Tongue (tissue), 2 donors: ENCODE measurements around the gene AKAP13. TPM values are rescaled to one million over a fixed set of nuclear protein-coding genes. Genes with fewer than 3 reads are reported as not detected.
"Not testable (repeated sequence)": the region's sequence is repeated elsewhere in the genome, so short reads cannot be mapped to it uniquely, and the experiment has no call there.

Source experiments
- DNase-seq: peaks from one replicate; pipeline ENCODE4 v3.0.0-alpha.2; 2015
- total RNA-seq: library from RNA; depleted of rRNA; stranded (reverse); fragments of >200 nt; gene quantifications from one replicate; pipeline ENCODE4 v1.2.3, GENCODE V29; 2014

AKAP13 gene, protein sequence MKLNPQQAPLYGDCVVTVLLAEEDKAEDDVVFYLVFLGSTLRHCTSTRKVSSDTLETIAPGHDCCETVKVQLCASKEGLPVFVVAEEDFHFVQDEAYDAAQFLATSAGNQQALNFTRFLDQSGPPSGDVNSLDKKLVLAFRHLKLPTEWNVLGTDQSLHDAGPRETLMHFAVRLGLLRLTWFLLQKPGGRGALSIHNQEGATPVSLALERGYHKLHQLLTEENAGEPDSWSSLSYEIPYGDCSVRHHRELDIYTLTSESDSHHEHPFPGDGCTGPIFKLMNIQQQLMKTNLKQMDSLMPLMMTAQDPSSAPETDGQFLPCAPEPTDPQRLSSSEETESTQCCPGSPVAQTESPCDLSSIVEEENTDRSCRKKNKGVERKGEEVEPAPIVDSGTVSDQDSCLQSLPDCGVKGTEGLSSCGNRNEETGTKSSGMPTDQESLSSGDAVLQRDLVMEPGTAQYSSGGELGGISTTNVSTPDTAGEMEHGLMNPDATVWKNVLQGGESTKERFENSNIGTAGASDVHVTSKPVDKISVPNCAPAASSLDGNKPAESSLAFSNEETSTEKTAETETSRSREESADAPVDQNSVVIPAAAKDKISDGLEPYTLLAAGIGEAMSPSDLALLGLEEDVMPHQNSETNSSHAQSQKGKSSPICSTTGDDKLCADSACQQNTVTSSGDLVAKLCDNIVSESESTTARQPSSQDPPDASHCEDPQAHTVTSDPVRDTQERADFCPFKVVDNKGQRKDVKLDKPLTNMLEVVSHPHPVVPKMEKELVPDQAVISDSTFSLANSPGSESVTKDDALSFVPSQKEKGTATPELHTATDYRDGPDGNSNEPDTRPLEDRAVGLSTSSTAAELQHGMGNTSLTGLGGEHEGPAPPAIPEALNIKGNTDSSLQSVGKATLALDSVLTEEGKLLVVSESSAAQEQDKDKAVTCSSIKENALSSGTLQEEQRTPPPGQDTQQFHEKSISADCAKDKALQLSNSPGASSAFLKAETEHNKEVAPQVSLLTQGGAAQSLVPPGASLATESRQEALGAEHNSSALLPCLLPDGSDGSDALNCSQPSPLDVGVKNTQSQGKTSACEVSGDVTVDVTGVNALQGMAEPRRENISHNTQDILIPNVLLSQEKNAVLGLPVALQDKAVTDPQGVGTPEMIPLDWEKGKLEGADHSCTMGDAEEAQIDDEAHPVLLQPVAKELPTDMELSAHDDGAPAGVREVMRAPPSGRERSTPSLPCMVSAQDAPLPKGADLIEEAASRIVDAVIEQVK (N-terminal part only)
- total RNA-seq: 192 TPM

DNA sequence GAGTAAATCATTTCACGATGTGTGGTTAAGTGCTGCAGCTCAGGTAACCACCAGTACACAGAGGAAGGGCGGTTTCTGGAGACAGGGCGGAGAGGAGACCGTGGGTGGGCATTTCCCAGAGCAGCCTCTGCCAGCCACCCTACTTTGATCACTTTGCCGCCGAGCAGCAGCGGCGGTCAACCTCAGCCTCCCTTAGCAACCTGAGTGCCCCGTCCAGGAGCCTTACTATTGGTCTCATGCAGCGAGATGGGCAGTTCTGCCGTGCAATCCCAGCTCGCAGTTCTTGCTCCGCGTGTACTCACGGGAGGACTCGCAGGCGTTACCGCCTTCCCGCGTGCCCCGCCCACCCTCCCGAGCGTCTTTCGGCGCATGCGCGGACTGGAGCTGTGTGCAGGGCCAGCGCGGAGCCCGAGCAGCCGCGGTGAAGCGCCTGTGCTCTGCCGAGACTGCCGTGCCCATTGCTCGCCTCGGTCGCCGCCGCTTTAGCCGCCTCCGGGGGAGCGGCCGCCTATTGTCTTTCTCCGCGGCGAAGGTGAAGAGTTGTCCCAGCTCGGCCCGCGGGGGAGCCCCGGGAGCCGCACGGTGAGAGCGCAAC lies at the start of gene AKAP13:
Gene AKAP13 (plus strand): TSS at position 387 of the 595 bp plus-strand sequence. CDS start 105,118 bp downstream, outside the sequence.
- peak; percentile 99 for DNase-seq

DNA sequence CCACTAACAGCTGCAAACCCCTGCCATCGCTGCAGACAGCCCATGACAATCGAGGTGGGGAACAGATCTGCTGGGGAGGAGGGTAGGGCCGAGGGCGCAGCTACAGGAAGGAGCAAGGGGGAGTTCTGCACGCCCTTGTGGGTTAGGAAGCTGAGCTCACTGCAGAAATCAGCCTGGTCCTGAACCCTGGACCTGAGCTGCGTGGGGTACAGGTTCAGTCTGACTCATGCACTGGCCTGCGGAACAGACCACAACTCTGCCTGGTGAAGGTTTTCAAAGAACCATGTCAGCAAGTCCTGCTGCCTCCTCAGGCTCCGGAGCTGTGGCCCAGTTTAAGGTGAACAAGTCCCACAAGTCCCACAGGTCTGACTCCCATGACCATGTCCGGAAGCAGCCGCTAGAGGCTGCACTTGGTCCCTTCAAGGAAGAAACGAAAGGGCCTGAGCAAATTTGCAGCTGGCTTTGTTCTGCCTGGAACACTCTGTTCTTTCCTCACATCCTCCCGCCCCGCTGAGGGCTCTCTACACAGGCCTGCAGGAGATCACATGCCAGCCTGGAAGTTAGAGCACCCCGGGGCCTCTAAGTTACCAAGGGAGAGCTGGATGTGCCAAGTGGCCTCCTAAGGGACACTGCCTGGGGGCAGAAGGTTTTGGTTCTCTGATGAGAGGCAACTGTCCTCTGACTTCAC lies 49.4 kb upstream of the AKAP13 start:
- DNase-seq: peak; percentile 95

DNA sequence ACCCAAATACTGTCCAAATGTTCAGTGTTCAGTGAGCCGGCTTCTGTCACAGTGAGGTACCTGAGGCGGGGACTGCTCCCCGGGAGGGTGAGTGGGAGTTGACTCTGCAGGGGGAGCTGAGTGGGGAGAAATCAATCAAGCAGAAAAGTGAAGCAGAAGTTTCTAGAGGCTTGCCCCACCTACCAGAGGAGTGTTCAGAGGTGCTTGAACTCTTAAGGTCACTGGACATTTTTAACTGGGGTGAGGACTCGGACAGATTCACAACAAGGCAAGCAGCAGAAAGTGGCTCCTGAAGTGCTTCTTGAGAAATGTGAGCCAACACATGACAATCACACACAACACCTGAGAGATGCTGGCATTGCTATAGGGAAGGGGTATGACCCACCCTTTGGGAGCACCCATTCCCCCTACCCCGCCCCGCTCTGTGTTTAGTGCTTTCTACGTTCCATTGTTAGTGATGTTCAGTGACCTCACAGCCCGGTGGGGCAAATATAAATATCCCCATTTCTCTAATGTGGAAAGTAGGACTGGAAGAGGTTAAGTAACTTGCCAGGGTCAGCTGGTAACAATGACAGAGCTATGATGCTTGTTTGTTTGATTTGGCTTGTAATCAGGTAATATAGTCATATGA lies 48.6 kb upstream of the AKAP13 start:
- no peak for DNase-seq

DNA sequence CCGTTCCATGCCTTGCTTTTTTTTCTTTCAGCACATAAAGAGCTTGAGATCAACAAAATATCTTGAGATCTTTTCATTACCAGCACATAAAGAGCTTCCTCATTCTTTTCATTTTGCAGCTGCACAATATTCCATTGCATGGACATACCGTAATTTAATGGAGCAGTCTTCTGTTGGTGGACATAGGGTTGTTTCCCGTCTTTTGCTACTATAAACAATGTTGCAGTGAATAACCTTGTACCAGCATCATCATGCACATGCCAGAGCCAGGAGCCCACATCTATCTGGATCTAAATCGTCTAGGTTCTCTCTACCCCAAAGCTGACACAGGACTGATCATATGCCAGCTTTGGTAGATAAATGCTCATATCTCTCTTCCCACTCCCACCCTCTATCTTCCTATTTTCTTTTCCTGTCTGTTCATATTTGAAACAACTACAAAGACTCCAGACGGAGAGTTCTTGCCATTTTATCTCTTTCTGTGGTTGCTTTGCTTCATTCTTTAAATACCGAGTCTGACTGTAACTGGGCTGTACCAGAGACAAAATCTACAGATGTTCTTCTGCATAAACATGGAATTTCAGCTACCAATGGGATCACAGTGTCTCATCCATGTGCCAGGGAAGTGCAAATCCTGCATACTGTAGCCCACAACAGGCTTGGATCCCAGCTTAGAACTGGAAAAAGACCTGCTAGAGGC lies 47.1 kb upstream of the AKAP13 start:
- peak; percentile 38 for DNase-seq

DNA sequence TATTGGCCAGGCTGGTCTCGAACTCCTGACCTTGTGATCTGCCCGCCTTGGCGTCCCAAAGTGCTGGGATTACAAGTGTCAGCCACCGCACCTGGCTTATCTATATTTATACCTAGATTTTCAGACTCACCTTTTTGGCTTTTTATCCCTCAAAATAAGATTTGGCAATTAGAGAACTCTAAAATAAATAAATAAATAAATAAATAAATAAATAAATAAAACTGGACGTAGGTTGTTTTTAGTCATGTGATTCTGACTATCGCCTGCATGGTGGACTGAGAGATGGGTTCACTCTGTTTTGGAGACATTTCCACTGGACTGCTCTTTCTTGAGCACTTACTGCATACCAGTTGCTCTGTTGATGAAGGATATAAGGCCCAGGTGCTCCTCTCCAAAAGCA lies 46.2 kb upstream of the AKAP13 start:
- DNase-seq: no peak

DNA sequence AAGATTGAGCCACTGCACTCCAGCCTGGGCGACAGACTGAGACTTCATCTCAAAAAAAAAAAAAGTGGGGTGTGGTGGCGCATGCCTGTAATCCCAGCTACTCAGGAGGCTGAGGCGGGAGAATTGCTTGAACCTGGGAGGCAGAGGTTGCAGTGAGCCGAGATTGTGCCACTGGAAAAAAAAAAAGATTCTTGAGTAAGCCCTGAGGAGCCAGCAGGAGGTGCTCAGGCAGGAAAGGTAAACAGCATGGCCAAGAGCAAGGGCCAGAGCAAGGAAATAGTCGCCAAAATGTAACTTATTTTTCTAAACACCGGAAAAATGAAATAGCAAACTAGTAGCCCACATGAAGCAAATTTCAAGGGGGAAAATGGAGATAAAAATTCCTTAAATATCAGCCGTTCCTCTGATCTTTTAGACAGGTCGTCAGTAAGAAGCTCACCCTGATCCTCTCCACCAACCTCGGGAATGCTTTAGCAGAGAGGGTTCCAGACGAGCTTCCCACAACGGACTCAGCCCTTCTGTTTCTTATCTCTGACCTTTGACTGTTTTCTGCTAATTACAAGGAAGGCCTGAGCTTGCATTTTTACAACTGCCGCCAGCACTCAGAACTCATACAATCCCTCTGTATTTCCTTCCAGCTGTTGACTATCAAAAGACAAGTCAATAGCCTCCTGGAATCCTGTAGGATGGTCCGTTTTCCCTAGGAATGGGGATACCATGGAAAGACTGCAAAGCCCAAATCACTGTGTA lies 45.0 kb upstream of the AKAP13 start:
- no peak for DNase-seq

DNA sequence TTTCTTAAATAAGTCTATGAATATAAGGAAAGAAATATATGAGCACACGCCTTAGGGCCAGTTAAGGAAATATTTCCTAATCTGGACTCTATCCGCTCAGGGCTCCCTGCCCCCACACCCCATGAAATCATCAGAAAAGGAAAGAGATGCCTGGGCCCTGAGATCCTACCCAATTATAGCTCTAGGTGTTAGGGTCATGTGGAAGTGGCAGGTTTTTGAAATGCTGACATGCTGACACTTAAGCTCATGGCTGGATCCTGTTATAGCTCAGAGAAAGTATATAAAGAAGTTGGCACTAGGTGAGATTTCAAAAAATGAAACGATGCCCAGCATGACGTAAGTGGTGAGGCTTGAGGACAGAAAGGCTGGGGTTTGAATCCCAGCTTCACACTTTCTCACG lies 43.5 kb upstream of the AKAP13 start:
- no peak for DNase-seq

DNA sequence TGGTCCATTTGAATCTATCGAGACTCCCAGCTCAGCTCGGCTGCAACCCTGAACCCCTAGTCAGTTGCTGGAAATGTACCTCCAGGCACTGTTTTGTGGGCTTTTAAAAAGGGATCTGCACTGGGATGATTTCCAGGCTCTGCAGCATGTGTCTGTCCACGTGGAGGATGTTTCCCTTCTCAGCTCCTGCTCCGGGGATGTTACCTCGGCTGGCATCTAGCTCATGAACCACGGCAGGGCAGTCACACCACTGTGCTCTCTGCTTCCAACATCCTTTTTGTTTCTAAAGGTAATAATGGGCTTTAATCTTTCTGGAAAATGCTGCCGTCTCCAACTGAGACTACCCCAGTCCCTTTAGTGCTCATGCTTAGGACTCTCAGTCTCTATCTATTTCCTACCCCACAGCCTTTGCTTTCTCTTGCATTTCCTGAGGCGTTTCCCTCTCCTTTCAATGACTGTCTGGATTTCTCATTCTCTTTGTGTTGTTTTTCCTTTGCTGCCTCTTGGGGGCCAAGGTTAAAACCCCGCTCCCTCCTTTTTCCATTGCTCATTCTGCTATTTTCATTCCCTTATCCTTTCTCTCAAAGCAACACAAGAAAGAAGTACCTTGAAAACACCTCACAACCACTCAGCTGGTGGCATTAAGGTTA lies 42.9 kb upstream of the AKAP13 start:
- DNase-seq: no peak

DNA sequence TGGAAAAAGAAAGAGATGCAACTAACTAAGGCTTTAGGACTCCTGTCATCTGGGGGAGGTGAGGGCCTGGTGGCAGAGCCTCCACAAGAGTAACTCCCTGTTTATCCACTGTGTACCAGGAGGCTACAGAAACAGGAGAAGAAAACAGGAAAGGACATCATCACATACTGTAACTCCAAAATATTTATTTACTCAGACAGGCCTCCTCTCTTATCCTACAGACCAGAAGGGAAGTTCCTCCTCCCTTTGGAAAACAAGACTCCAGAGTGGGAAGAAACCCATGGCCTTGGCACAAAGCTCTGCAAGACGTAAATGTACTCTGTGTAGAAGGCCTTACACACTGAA lies 40.1 kb upstream of the AKAP13 start:
- no peak for DNase-seq

DNA sequence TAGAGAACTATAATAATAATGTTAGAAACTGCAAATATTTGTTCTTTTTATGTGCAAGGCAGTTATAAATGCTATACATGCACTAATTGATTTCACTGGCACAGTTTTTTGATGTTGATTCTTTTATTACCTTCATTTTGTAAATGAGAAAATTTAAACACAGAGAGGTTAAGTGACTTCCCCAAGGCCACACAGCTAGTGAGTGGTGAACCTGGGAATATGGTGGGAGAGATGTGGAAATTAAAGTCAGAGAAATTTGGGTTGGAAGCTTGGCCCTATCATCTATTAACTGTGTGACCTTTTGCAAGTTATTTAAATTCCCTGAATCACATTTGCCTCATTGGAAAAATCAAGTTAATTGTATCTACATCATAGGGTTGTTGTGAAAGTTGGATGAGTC lies 39.6 kb upstream of the AKAP13 start:
- DNase-seq: no peak

DNA sequence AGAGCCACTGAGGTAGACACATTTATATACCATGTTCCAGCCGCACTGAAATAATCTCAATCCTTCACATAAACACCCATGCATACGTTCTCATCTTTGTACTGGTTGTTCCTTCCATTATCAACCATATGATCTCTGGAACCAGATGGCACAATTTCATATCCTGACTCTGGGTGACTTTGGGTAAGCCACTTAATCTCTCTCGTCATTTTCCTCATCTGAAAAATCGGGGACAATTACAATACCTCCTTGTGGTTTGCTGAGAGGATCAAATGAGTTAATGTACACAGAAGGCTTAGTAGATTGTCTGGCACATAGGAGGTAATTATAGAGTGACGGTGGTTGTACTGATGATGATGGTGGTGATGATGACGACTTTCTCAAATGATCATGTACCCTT lies 38.2 kb upstream of the AKAP13 start:
- not testable (repeated sequence) for DNase-seq

DNA sequence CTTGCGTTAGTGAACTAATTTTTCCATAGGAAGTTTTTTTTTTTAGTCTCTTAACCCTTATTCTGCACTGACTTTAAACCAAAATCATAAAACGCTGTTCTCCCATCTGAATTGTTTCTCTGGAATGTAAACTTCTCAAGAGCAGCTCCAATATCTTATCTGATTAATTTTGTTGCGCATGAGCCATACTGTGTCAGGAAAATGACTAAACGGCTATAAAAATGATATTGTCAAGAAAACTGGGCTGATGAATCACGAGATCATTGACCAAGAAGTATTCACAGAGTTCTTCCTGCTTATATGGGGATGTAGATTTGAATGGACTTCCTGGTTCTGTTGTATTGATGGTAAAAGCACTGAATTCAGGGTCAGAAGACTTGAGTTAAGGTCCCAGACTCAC lies 37.0 kb upstream of the AKAP13 start:
- not testable (repeated sequence) for DNase-seq

DNA sequence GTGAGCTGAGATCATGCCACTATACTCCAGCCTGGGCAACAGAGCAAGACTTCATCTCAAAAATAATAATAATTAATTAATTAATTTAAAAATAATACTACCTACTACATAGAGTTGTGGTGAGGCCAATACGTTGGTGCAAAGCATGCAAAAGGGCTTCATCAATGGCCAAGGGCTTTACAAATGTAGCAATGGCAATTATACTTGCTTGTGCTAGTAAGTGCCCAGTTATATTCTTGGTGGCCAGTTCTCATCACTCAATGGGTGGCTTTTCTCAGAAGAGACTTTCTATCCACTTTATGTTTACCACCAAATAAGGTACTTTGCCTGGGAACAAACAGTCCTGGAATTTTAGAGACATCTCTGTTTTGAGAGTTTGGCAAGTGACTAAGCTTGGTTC lies 36.2 kb upstream of the AKAP13 start:
- not testable (repeated sequence) for DNase-seq

DNA sequence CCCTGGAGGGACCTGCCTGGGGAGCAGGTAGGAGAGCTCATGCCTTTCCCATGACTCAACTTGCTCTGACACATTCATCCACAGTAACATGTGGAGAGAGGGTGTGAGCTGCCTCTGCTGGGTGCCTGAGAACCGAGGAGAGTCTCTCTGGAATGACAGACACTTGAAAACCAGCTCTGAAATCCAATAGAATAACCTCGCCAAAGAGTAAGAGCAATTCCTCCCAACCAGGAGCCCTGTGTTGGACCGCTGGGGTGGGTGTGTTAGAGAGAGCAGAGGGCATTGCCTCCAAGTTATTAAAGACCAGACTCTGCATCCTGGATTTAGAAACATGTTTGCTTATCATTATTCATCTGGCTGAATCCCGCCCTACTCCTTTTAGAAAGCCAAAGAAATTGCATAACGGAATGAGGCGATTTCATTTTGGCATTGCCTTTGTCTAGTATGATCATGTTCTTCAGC lies 35.7 kb upstream of the AKAP13 start:
- not testable (repeated sequence) for DNase-seq

DNA sequence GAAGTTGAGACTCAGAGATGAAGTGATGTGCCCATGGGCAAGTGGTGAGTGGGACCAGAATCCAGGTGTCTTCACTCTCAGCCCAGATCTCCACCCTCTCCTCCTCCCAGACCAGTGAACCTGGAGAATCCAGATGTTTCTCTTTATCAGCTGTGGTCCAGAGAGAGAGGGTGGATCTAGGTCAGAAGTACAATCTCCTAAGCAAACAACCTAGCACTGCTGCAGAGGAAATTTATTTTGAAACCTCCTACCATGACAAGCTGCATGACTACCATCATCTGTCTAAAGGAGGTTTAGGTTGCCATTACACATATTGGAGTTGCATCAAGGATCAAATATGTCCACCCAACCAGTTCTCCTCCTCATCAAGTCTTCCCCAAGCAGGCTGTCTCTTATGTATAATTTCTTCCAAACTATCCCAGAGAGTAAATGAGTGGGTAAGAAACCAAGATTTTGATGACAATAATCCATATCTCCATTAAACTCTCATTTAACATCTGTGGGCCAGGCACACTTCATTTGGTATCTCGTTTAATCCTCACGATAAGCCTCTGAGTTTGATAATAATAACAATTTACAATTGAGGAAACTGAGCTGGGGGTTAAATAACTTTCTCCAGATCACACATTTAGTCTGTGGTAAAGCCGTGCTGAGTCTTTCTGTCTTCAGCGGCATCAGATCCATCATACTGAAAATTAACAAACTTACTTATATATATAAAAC lies 35.0 kb upstream of the AKAP13 start:
- DNase-seq: not testable (repeated sequence)

DNA sequence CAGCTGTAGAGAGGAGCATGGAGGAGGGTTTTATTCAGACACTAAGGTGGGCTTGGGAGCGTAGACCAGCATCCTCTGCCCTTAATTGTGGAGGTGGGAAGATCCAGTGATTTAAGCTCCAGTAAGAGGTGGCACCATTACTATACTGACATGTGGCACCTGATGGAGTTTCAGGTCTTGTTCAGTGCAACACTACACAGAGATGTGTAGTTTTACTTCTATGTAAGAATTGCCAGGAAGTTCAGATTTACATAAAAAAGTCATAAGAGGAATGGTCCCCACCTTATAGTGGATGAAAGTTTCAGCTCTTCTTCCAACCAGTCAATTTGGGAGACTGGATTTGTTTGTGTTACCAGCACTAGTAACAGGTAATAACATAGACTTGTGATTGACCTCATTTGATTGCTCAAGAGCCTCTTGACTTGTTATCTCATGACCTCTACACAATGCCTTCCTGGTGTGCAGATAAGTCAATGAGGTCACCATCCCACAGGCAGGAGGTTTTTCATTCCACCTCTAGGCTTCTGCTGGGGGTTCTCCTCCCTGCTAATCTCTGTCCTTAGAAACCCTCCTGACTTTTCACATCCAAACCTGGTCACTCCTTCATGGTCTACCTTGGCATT lies 33.8 kb upstream of the AKAP13 start:
- DNase-seq: not testable (repeated sequence)

DNA sequence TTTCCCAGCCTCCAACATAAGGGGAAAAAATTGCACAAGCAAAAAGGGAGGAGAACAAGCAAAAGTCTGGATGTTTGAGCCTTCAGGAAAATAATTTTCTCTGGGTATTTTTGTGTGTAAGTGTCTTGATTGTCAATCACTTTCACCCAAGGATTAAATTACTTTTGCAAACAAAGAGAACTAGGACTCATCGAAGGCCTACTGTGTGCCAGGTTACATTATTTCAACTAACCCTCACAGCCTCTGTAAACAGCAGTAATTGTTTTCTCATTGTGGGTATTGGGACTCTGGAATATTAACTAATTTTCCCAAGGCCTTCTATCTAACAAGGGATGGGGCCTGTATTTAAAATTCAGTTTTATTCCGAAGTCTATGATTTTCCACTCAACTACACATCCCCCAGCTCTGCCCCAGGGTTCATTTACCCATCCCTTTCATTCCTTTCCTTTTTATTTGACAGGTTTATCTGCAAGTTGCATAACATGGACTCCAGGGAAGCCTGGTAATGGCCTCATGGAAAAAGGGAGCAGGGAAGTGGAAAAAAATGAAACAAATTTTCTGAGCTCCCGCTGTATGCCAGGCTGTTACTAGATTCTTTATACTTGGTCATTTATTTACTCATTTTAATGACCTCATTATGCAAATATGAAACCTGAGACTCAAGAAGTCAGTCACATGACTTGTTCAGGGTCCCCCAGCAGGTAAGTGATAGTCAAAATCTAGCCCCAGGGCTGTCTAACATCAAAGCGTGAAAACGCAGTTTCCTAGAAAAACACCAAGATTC lies 32.9 kb upstream of the AKAP13 start:
- DNase-seq: not testable (repeated sequence)
